Measurements from ENCODE around the gene EFHB. TPM values are rescaled to one million over a fixed set of nuclear protein-coding genes. Genes with fewer than 3 reads are reported as not detected.

The EFHB gene
- total RNA-seq, 1 experiment from 2014 or later: 1.6 TPM

Other genes with a start within 250 kb of the EFHB start
- gene RAB5A, start 12.9 kb upstream of the EFHB start, total RNA-seq (2014; rRNA removed; shearing (Covaris generic)): 85.1 and 111 TPM in 2 replicates
- not detected in 2 replicates for gene PP2D1, start 78.0 kb upstream of the EFHB start, total RNA-seq (2014; rRNA removed; shearing (Covaris generic))
- 11.3 and 13.1 TPM in 2 replicates for gene KAT2B, start 106.2 kb upstream of the EFHB start, total RNA-seq (2014; rRNA removed; shearing (Covaris generic))

All from RPMI7951 (cell line).